ENCODE measurements around the gene AMBRA1. TPM values are rescaled to one million over a fixed set of nuclear protein-coding genes. Genes with fewer than 3 reads are reported as not detected.

Gene AMBRA1
- polyA plus RNA-seq, 1 of the 3 experiments (the other 2 are of a cell fraction): 10.4 TPM

- H3F3A ChIP-seq (replicated peaks; ENCODE audit: insufficient read depth): peaks cover 9% of the 10 kb centered on the region
- ChIA-PET POLR2A (interaction anchor here (1.2 kb wide), 1 partner anchor 20 kb away, joined by 7 read pairs; no protein-coding TSS in a partner anchor), CTCF (no interaction called here)
- H3K9ac ChIP-seq: no peak overlapping the region
- H4K20me1 ChIP-seq (ENCODE audit: insufficient read depth): peaks cover 64% of the 10 kb centered on the region
- no peaks in the 10 kb centered on the region for H3K9me3 ChIP-seq
- H3K4me2 ChIP-seq: no peak overlapping the region
- WGBS (ENCODE audit: low lambda C conversion rate): 97% methylated on average over 1 of the region's 1 CpG
- no peaks in the 10 kb centered on the region for H3K36me3 ChIP-seq (replicated peaks in 1 of 2; ENCODE audit: control insufficient read depth in 1 of 2, insufficient read depth in 2 of 2, low read length in 1 of 2)
- H3K27ac ChIP-seq (ENCODE audit: low read depth in 2 of 2, low read length in 1 of 2): no peak overlapping the region
- no peaks in the 10 kb centered on the region for H3K9me2 ChIP-seq
- H3K27me3 ChIP-seq (ENCODE audit: insufficient read depth): no peaks in the 10 kb centered on the region
- no peak overlapping the region for H2AFZ ChIP-seq (ENCODE audit: low read depth)
- H3K4me1 ChIP-seq (ENCODE audit: control insufficient read depth in 1 of 2, insufficient read depth in 2 of 2, low read depth in 1 of 2, low read length in 1 of 2): no peaks in the 10 kb centered on the region
- TF ChIP-seq TCF12 (IDR thresholded peaks at IDR 0.05) (no peak), NFIC (IDR thresholded peaks at IDR 0.05; ENCODE audit: borderline replicate concordance) (no peak)
- H3K4me3 ChIP-seq (ENCODE audit: low read depth in 2 of 2, low read length in 1 of 2): no peak overlapping the region
- peaks cover 92% of the 10 kb centered on the region for H3K79me2 ChIP-seq (ENCODE audit: insufficient read depth)
- DNase-seq: no peak
Observed at GRCh38 chr11:46577058-46577457, 16.8 kb downstream of the AMBRA1 start.

DNA sequence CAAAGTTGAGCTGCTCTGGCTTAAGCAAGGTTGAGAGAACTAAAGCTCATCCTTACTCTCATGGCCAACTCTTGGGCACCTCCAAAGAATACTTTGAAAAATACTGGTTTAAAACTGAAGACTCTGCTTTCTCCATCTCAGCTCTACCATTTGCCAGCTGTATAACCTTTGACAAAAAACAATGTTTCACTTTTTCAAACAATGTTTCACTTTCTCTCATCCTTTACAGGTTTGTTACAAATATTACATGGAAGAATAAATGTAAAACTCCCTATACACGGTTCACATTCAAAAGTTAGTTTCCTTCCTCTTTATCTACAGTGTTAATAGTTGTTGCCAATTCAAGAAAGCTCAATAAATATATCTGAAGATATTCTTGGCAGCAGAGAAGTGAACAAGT lies 19.2 kb downstream of the AMBRA1 start:
- CTCF ChIA-PET: interaction anchor here (0.8 kb wide), 1 partner anchor 183 kb away, joined by 3 read pairs; the partner anchor contains the start of gene CHRM4
- WGBS (ENCODE audit: low lambda C conversion rate): 85% methylated on average over 1 of the region's 1 CpG
- TF ChIP-seq MEF2A (IDR thresholded peaks at IDR 0.05; ENCODE audit: borderline replicate concordance, low read depth) (no peak), TEAD4 (IDR thresholded peaks at IDR 0.05; ENCODE audit: borderline replicate concordance, insufficient read depth) (no peak), FOSL2 (IDR thresholded peaks at IDR 0.05; ENCODE audit: borderline replicate concordance, low read depth) (no peak), TCF12 (IDR thresholded peaks at IDR 0.05) (no peak), MXI1 (IDR thresholded peaks at IDR 0.05; ENCODE audit: low read depth, low read length) (no peak), EZH2phosphoT487 (IDR thresholded peaks at IDR 0.05; ENCODE audit: borderline replicate concordance, low read depth) (no peak), NFIC (IDR thresholded peaks at IDR 0.05; ENCODE audit: borderline replicate concordance) (no peak)
- POLR2A ChIA-PET: no interaction called here
- H3K9ac ChIP-seq: no peak overlapping the region
- no peaks in the 10 kb centered on the region for H3K9me2 ChIP-seq
- peaks cover 9% of the 10 kb centered on the region for H3F3A ChIP-seq (replicated peaks; ENCODE audit: insufficient read depth)
- H3K4me3 ChIP-seq (ENCODE audit: low read depth in 2 of 2, low read length in 1 of 2): no peak overlapping the region
- H3K79me2 ChIP-seq (ENCODE audit: insufficient read depth): peaks cover 92% of the 10 kb centered on the region
- no peaks in the 10 kb centered on the region for H3K9me3 ChIP-seq
- H4K20me1 ChIP-seq (ENCODE audit: insufficient read depth): peaks cover 47% of the 10 kb centered on the region
- no peak overlapping the region for H3K27ac ChIP-seq (ENCODE audit: low read depth in 2 of 2, low read length in 1 of 2)
- H3K4me2 ChIP-seq: no peak overlapping the region
- no peaks in the 10 kb centered on the region; a peak in 1 of 4 replicates for H3K4me1 ChIP-seq (ENCODE audit: control insufficient read depth in 1 of 2, insufficient read depth in 2 of 2, low read depth in 1 of 2, low read length in 1 of 2)
- no peaks in the 10 kb centered on the region for H3K36me3 ChIP-seq (replicated peaks in 1 of 2; ENCODE audit: control insufficient read depth in 1 of 2, insufficient read depth in 2 of 2, low read length in 1 of 2)
- no peak for DNase-seq
- H3K27me3 ChIP-seq (ENCODE audit: insufficient read depth): no peaks in the 10 kb centered on the region
- no peak overlapping the region for H2AFZ ChIP-seq (ENCODE audit: low read depth)

GRCh38 chr11:46570790-46571398 lies 22.9 kb downstream of the AMBRA1 start:
- no peak for DNase-seq
- 85% methylated on average over 2 of the region's 2 CpGs for WGBS (ENCODE audit: low lambda C conversion rate)
- ChIA-PET CTCF (interaction anchor here (1.0 to 1.7 kb wide), 4 partner anchors 42 to 188 kb away, joined by 3 to 4 read pairs (median 3); partner anchors contain the start of gene CHRM4), POLR2A (no interaction called here)
- Histone ChIP-seq H3K79me2 (ENCODE audit: insufficient read depth) (peaks cover 89% of the 10 kb centered on the region), H3K36me3 (replicated peaks in 1 of 2; ENCODE audit: control insufficient read depth in 1 of 2, insufficient read depth in 2 of 2, low read length in 1 of 2) (no peaks in the 10 kb centered on the region), H3K27ac (ENCODE audit: low read depth in 2 of 2, low read length in 1 of 2) (no peak overlapping the region), H3F3A (replicated peaks; ENCODE audit: insufficient read depth) (no peaks in the 10 kb centered on the region), H3K4me2 (no peak overlapping the region), H4K20me1 (ENCODE audit: insufficient read depth) (peaks cover 30% of the 10 kb centered on the region), H3K9me2 (no peaks in the 10 kb centered on the region), H3K4me1 (ENCODE audit: control insufficient read depth in 1 of 2, insufficient read depth in 2 of 2, low read depth in 1 of 2, low read length in 1 of 2) (no peaks in the 10 kb centered on the region; a peak in 1 of 4 replicates), H3K27me3 (ENCODE audit: insufficient read depth) (no peaks in the 10 kb centered on the region), H3K9me3 (no peaks in the 10 kb centered on the region), H3K9ac (no peak overlapping the region), H2AFZ (ENCODE audit: low read depth) (no peak overlapping the region), H3K4me3 (ENCODE audit: low read depth in 2 of 2, low read length in 1 of 2) (no peak overlapping the region)
- TF ChIP-seq CHD2 (IDR thresholded peaks at IDR 0.05; ENCODE audit: low read length, partially characterized antibody) (no peak), RCOR1 (IDR thresholded peaks at IDR 0.05; ENCODE audit: low read length) (no peak), SIN3A (IDR thresholded peaks at IDR 0.05; ENCODE audit: borderline replicate concordance, low read depth, low read length) (no peak), MXI1 (IDR thresholded peaks at IDR 0.05; ENCODE audit: low read depth, low read length) (no peak), TAF1 (IDR thresholded peaks at IDR 0.05; ENCODE audit: borderline replicate concordance, low read depth, low read length) (no peak), ZBTB33 (IDR thresholded peaks at IDR 0.05; ENCODE audit: borderline replicate concordance, low read depth) (no peak), RFX5 (IDR thresholded peaks at IDR 0.05; ENCODE audit: low read length) (no peak), MEF2A (IDR thresholded peaks at IDR 0.05; ENCODE audit: borderline replicate concordance, low read depth) (no peak)
- TF ChIP-seq, protein P1, sequence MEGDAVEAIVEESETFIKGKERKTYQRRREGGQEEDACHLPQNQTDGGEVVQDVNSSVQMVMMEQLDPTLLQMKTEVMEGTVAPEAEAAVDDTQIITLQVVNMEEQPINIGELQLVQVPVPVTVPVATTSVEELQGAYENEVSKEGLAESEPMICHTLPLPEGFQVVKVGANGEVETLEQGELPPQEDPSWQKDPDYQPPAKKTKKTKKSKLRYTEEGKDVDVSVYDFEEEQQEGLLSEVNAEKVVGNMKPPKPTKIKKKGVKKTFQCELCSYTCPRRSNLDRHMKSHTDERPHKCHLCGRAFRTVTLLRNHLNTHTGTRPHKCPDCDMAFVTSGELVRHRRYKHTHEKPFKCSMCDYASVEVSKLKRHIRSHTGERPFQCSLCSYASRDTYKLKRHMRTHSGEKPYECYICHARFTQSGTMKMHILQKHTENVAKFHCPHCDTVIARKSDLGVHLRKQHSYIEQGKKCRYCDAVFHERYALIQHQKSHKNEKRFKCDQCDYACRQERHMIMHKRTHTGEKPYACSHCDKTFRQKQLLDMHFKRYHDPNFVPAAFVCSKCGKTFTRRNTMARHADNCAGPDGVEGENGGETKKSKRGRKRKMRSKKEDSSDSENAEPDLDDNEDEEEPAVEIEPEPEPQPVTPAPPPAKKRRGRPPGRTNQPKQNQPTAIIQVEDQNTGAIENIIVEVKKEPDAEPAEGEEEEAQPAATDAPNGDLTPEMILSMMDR (IDR thresholded peaks at IDR 0.05): no peak
- TF ChIP-seq, protein P2, sequence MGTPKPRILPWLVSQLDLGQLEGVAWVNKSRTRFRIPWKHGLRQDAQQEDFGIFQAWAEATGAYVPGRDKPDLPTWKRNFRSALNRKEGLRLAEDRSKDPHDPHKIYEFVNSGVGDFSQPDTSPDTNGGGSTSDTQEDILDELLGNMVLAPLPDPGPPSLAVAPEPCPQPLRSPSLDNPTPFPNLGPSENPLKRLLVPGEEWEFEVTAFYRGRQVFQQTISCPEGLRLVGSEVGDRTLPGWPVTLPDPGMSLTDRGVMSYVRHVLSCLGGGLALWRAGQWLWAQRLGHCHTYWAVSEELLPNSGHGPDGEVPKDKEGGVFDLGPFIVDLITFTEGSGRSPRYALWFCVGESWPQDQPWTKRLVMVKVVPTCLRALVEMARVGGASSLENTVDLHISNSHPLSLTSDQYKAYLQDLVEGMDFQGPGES (IDR thresholded peaks at IDR 0.05; ENCODE audit: low read depth, low read length): no peak
